HEK293 (cell line): ENCODE data around the gene KDM4B.
A peak's percentile ranks its signal among the peaks of the same experiment; 100 is the strongest.

Source experiments
- CTCF ChIA-PET: fragments of 350-600 bp; formaldehyde crosslinking; extraction: SDS; loops from one replicate; lab custom pipeline; 2021; ENCODE audit warnings: antibody characterized with exemption; lab: Yijun Ruan, JAX
- POLR2A ChIA-PET: fragments of 300-600 bp; formaldehyde crosslinking; extraction: SDS; loops from one replicate; lab custom pipeline; 2020; ENCODE audit warnings: antibody characterized with exemption, inconsistent platforms; lab: Yijun Ruan, JAX
- H3K27ac ChIP-seq: fragments of 200-500 bp; sonication (Bioruptor generic); 2 replicates; pipeline ENCODE4 v1.5.1; 2014; ENCODE audit warnings: low read depth, low read length, control low read depth, inconsistent platforms; ENCODE audit errors: extremely low read depth
- H3K36me3 ChIP-seq, 2 experiments: fragments of 200-500 bp in 1 of 2; sonication (Bioruptor generic) in 1 of 2; 1 replicate in 1 of 2; 2 replicates in 1 of 2; pipeline ENCODE4 v1.5.1; 2014 to 2017; ENCODE audit warnings: inconsistent platforms in 2 of 2, low read length in 2 of 2; ENCODE audit not compliant: control insufficient read depth in 2 of 2, insufficient read depth in 1 of 2
- H3K4me1 ChIP-seq: fragments of 200-500 bp; sonication (Bioruptor generic); 2 replicates; pipeline ENCODE4 v1.5.1; 2014; ENCODE audit warnings: mild to moderate bottlenecking, low read length, inconsistent platforms; ENCODE audit not compliant: control insufficient read depth, insufficient read depth
- H3K4me3 ChIP-seq: 2 replicates; pipeline ENCODE4 v1.5.1; 2011; ENCODE audit warnings: low read depth, mild to moderate bottlenecking, control low read depth, low read length, moderate library complexity
- H3K9me3 ChIP-seq: fragments of 200-500 bp; sonication (Bioruptor generic); 2 replicates; pipeline ENCODE4 v1.5.1; 2014; ENCODE audit warnings: low read depth, low read length, inconsistent platforms; ENCODE audit not compliant: control insufficient read depth, insufficient read depth
- HOXD13 ChIP-seq: sonication (generic); formaldehyde crosslinking; IDR thresholded peaks from 2 replicates; pipeline ENCODE4 v1.8.0; 2022; ENCODE audit warnings: missing genetic modification reagents, borderline replicate concordance
- SP7 ChIP-seq: fragments of 450-650 bp; formaldehyde crosslinking; IDR thresholded peaks from 2 replicates; pipeline ENCODE4 v1.5.1; 2016; ENCODE audit warnings: missing biosample characterization, missing genetic modification characterization
- WT1 ChIP-seq: fragments of 450-650 bp; formaldehyde crosslinking; IDR thresholded peaks from 2 replicates; pipeline ENCODE4 v1.5.1; 2016; ENCODE audit warnings: missing biosample characterization, missing genetic modification characterization
- ZBTB17 ChIP-seq: fragments of 450-650 bp; formaldehyde crosslinking; IDR thresholded peaks from 2 replicates; pipeline ENCODE4 v1.5.1; 2016; ENCODE audit warnings: missing biosample characterization, missing genetic modification characterization
- ZFP37 ChIP-seq: fragments of 450-650 bp; formaldehyde crosslinking; IDR thresholded peaks from 2 replicates; pipeline ENCODE4 v1.5.1; 2016; ENCODE audit warnings: missing biosample characterization, missing genetic modification characterization
- ZFP41 ChIP-seq: fragments of 450-650 bp; formaldehyde crosslinking; IDR thresholded peaks from 2 replicates; pipeline ENCODE4 v1.5.1; 2016; ENCODE audit warnings: missing biosample characterization, missing genetic modification characterization, borderline replicate concordance
- ZNF211 ChIP-seq: fragments of 450-650 bp; formaldehyde crosslinking; IDR thresholded peaks from 2 replicates; pipeline ENCODE4 v1.5.1; 2016; ENCODE audit warnings: low read depth, missing biosample characterization, missing genetic modification characterization
- ZNF292 ChIP-seq: fragments of 450-650 bp; formaldehyde crosslinking; IDR thresholded peaks from 2 replicates; pipeline ENCODE4 v1.5.1; 2016; ENCODE audit warnings: low read depth, missing biosample characterization, missing genetic modification characterization, borderline replicate concordance
- ZNF302 ChIP-seq: fragments of 450-650 bp; formaldehyde crosslinking; IDR thresholded peaks from 2 replicates; pipeline ENCODE4 v1.5.1; 2016; ENCODE audit warnings: missing biosample characterization, missing genetic modification characterization, low read depth
- ZNF324 ChIP-seq: fragments of 450-650 bp; formaldehyde crosslinking; IDR thresholded peaks from 2 replicates; pipeline ENCODE4 v1.5.1; 2016; ENCODE audit warnings: missing biosample characterization, missing genetic modification characterization
- ZNF37A ChIP-seq: fragments of 450-650 bp; IDR thresholded peaks from 2 replicates; pipeline ENCODE4 v1.5.1; 2018; ENCODE audit warnings: missing biosample characterization, missing genetic modification characterization
- ZNF394 ChIP-seq: fragments of 450-650 bp; formaldehyde crosslinking; IDR thresholded peaks from 2 replicates; pipeline ENCODE4 v1.5.1; 2016; ENCODE audit warnings: missing biosample characterization, missing genetic modification characterization, mild to moderate bottlenecking, moderate library complexity, borderline replicate concordance
- ZNF404 ChIP-seq: fragments of 450-650 bp; formaldehyde crosslinking; IDR thresholded peaks from 2 replicates; pipeline ENCODE4 v1.5.1; 2017; ENCODE audit warnings: missing biosample characterization, missing genetic modification characterization
- ZNF548 ChIP-seq: fragments of 450-650 bp; formaldehyde crosslinking; IDR thresholded peaks from 2 replicates; pipeline ENCODE4 v1.5.1; 2016; ENCODE audit warnings: missing biosample characterization, missing genetic modification characterization
- ZNF558 ChIP-seq: fragments of 450-650 bp; formaldehyde crosslinking; IDR thresholded peaks from 2 replicates; pipeline ENCODE4 v1.5.1; 2016; ENCODE audit warnings: missing biosample characterization, missing genetic modification characterization
- ZNF621 ChIP-seq: fragments of 450-650 bp; formaldehyde crosslinking; IDR thresholded peaks from 2 replicates; pipeline ENCODE4 v1.5.1; 2017; ENCODE audit warnings: missing biosample characterization, missing genetic modification characterization
- ZNF747 ChIP-seq: fragments of 450-650 bp; formaldehyde crosslinking; IDR thresholded peaks from 2 replicates; pipeline ENCODE4 v1.5.1; 2016; ENCODE audit warnings: missing biosample characterization, missing genetic modification characterization
- TF ChIP-seq, protein P1 (sequence below): fragments of 450-650 bp; formaldehyde crosslinking; IDR thresholded peaks from 2 replicates; pipeline ENCODE4 v1.5.1; 2016; ENCODE audit warnings: missing biosample characterization, missing genetic modification characterization
- TF ChIP-seq, protein P2 (sequence below): fragments of 450-650 bp; formaldehyde crosslinking; IDR thresholded peaks from 2 replicates; pipeline ENCODE4 v1.5.1; 2016; ENCODE audit warnings: missing biosample characterization, missing genetic modification characterization
- TF ChIP-seq, protein P3 (sequence below): fragments of 450-650 bp; formaldehyde crosslinking; IDR thresholded peaks from 2 replicates; pipeline ENCODE4 v1.5.1; 2016; ENCODE audit warnings: missing biosample characterization, missing genetic modification characterization

KDM4B gene

DNA sequence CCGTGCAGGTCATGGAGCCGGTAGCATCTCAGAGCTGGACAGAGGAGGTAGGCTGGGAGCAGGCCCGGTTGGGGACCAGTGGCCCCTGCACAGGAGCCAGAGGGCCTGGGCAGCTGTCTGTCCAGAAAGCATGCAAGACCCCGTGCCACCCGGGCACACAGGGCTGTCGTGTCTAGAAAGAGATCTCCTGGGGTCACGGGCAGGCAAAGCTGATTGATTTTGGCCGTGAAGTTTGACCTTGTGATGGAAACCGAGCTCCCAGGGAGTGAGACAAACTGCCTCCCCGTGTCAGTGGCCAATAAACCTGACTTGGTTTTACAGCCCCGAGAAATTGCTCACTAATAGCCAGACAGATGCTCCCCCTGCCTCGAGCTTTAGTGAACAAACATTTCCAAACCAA, 98.8 kb downstream of the KDM4B start:
- H3K4me1 ChIP-seq, result no peaks in the 10 kb centered on the region
- H3K4me3 ChIP-seq, result no peak overlapping the region
- ChIA-PET POLR2A (interaction anchor here (0.5 kb wide), 1 partner anchor 327 kb away, joined by 3 read pairs; no protein-coding TSS in a partner anchor), CTCF (interaction anchor here (0.6 kb wide), 4 partner anchors 19 to 221 kb away, joined by 3 to 6 read pairs (median 4); no protein-coding TSS in a partner anchor)
- H3K9me3 ChIP-seq, result no peaks in the 10 kb centered on the region
- peaks cover 2 to 13% of the 10 kb centered on the region in 2 experiments; a peak in 2 of 3 replicates for H3K36me3 ChIP-seq
- TF ChIP-seq, protein P1, sequence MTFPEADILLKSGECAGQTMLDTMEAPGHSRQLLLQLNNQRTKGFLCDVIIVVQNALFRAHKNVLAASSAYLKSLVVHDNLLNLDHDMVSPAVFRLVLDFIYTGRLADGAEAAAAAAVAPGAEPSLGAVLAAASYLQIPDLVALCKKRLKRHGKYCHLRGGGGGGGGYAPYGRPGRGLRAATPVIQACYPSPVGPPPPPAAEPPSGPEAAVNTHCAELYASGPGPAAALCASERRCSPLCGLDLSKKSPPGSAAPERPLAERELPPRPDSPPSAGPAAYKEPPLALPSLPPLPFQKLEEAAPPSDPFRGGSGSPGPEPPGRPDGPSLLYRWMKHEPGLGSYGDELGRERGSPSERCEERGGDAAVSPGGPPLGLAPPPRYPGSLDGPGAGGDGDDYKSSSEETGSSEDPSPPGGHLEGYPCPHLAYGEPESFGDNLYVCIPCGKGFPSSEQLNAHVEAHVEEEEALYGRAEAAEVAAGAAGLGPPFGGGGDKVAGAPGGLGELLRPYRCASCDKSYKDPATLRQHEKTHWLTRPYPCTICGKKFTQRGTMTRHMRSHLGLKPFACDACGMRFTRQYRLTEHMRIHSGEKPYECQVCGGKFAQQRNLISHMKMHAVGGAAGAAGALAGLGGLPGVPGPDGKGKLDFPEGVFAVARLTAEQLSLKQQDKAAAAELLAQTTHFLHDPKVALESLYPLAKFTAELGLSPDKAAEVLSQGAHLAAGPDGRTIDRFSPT (tag by site-specific recombination), result 0 out of 2 replicates have a peak, but pooled peaks have one; percentile 13
- TF ChIP-seq, protein P2, sequence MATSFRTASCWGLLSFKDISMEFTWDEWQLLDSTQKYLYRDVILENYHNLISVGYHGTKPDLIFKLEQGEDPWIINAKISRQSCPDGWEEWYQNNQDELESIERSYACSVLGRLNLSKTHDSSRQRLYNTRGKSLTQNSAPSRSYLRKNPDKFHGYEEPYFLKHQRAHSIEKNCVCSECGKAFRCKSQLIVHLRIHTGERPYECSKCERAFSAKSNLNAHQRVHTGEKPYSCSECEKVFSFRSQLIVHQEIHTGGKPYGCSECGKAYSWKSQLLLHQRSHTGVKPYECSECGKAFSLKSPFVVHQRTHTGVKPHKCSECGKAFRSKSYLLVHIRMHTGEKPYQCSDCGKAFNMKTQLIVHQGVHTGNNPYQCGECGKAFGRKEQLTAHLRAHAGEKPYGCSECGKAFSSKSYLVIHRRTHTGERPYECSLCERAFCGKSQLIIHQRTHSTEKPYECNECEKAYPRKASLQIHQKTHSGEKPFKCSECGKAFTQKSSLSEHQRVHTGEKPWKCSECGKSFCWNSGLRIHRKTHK (tag by site-specific recombination), result no peak
- TF ChIP-seq ZNF292 (tag by site-specific recombination) (no peak), ZNF558 (tag by site-specific recombination) (no peak)
- H3K27ac ChIP-seq, result no peak overlapping the region

DNA sequence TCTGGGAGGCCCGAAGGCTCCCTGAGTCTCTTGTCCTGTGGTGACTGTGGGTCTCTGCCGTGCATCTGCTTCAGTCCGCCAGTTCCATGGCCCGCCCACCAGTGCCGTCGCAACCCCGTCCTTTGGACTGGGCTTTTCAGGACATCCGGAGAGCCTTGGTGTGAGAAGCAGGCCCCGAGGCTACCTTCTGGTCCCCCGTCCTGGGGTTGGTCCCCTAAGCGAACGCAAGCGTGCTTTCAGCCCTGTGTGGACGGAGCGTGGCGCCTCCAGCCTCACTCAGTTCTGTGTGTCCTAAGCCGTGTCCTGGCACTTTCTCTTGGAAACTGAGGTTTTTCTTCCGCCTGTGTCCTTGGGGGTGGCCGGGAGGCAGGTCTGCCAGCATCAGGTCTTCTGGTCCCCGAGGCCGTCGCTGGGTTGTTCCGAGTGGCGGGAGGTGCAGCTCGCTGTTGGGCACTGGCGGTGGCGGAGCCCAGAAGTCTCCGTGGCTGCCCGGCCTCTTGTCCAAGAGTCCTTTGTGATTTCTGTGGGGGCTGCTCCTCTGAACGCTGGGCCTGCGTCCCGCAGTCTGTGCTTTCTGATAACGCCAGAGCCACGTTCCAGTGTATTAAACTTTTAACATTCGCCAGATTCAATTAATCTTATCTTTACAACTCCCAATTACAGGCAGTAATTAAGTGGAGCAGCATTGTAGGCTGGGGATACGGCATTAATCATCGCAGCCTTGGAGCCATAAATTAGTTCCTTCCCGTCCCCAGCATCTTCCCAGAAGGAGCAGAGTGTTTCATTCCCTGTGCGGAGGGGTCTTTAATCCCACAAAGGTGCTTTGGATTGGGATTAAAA, 99.5 kb downstream of the KDM4B start:
- no peak overlapping the region for H3K4me3 ChIP-seq
- peaks cover 0 to 12% of the 10 kb centered on the region in 2 experiments; a peak in 1 of 3 replicates for H3K36me3 ChIP-seq
- POLR2A ChIA-PET, result interaction anchor here (0.5 kb wide), 1 partner anchor 326 kb away, joined by 3 read pairs; no protein-coding TSS in a partner anchor
- no peak overlapping the region for H3K27ac ChIP-seq
- H3K4me1 ChIP-seq, result no peaks in the 10 kb centered on the region
- no peak for TF ChIP-seq ZNF211 (tag by site-specific recombination)
- TF ChIP-seq SP7, result peak; percentile 34; the same call in 1 of the 2 replicates
- no peak for TF ChIP-seq ZNF37A (tag by site-specific recombination)
- H3K9me3 ChIP-seq, result no peaks in the 10 kb centered on the region
- CTCF ChIA-PET, result interaction anchor here (0.6 kb wide), 1 partner anchor 222 kb away, joined by 3 read pairs; no protein-coding TSS in a partner anchor

DNA sequence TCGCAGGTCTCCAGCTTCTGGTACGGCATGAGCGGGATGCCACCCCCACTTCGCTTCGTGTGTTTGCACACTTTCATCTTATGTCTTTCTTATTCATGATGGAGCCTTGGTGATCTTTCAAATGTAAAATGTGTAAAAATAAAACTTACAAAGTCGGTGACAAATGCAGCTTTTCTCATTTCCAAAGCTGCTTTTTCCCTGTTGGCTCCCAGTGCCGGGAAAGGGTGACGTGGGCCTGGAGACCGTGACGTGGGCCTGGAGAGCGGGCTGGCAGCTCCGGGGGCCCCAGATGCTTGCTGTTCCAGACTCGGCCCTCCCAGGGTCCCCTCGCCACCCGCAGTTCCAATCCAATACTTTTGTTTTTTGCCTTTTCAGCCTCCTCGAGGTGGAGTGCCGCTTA, 101.4 kb downstream of the KDM4B start:
- Histone ChIP-seq H3K36me3 (peaks cover 0 to 13% of the 10 kb centered on the region in 2 experiments; a peak in 2 of 3 replicates), H3K4me1 (no peaks in the 10 kb centered on the region), H3K27ac (no peak overlapping the region), H3K4me3 (no peak overlapping the region), H3K9me3 (no peaks in the 10 kb centered on the region)
- TF ChIP-seq ZNF302, result no peak
- no peak for TF ChIP-seq ZNF621 (tag by site-specific recombination)
- no peak for TF ChIP-seq ZFP41 (tag by site-specific recombination)
- ChIA-PET CTCF (no interaction called here), POLR2A (no interaction called here)

DNA sequence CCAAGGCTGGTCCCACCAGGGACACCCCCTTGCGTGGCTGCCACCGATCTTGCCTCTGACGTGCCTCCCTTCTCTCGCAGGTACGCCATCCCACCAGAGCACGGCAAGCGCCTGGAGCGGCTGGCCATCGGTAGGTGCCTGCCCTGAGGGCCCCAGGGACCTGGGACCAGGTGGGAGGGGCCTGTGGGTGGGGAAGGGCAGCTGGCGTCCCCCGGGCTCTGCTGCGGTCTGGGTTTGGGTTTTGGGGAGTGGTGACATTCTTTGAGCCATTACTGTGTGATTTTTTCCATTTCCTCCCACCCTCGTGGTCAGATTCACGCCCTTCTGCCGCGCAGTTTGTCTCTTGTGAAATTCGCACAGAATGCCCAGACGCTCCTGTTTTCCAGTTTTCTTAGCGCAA, 102.0 kb downstream of the KDM4B start:
- CTCF ChIA-PET, result no interaction called here
- POLR2A ChIA-PET, result no interaction called here
- peaks cover 0 to 18% of the 10 kb centered on the region in 2 experiments; a peak in 2 of 3 replicates for H3K36me3 ChIP-seq
- H3K4me3 ChIP-seq, result no peak overlapping the region
- no peaks in the 10 kb centered on the region for H3K9me3 ChIP-seq
- H3K4me1 ChIP-seq, result no peaks in the 10 kb centered on the region
- H3K27ac ChIP-seq, result no peak overlapping the region
- TF ChIP-seq ZNF394 (tag by site-specific recombination), result no peak
- TF ChIP-seq ZNF548 (tag by site-specific recombination), result no peak
- no peak for TF ChIP-seq WT1 (tag by site-specific recombination)
- TF ChIP-seq HOXD13 (CRISPR knock-in tag), result no peak
- no peak for TF ChIP-seq ZNF324 (tag by site-specific recombination)
- TF ChIP-seq ZNF404 (tag by site-specific recombination), result no peak
- TF ChIP-seq ZNF747 (tag by site-specific recombination), result no peak
- no peak for TF ChIP-seq ZFP37 (tag by site-specific recombination)
- TF ChIP-seq, protein P3, sequence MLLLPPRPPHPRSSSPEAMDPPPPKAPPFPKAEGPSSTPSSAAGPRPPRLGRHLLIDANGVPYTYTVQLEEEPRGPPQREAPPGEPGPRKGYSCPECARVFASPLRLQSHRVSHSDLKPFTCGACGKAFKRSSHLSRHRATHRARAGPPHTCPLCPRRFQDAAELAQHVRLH (tag by site-specific recombination), result no peak
- no peak for TF ChIP-seq ZBTB17
